ENCODE measurements around the gene RTCB.

The RTCB gene

GRCh38 chr22:32411829-32412592, at the start of gene RTCB:
Gene RTCB, minus strand, starts transcription at chr22:32412247. Its CDS starts 91 bp downstream, at chr22:32412156.
- DNase-seq, result no peak

DNA sequence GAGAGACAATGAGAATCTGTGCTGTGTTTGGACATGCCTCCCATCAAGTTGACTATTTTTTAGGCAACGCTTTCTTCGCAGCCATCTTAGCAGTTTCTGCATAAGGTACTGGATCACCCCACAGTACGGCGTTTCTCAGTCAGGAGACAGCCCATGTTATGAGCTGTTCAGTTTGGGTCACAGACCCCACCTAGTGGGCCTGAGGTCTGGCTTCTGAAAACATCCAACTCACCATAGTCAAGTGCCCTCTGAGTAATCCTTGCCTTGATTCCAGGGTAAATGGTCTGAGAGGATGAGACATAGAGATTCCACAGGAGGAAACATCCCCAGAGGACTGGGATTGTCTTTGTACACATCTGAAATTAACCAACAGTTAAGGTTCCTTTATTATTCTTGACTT, 45.0 kb upstream of the RTCB start:
- no peak for DNase-seq

DNA sequence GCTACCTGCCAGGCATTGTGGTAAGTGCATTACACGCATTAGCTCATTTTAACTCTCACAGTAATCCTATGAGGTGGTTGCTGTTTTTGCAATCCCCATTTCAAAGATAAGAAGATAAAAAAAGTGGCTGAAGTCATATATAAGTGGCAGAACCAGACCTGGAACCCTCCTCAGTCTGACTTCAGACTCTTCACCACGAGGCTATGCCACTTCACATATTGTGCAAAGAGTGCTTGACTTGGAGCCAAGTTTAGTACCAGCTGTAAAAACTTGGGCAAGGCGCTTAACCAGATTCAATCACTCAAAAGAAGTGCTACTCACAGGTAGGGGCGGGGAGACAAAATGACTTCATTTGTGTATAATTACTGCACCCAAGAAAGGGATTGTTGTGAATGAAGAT, 36.9 kb upstream of the RTCB start:
- DNase-seq, result no peak

GRCh38 chr22:32446321-32446720, 34.3 kb upstream of the RTCB start:
- DNase-seq, result no peak

GRCh38 chr22:32444068-32444467, 32.0 kb upstream of the RTCB start:
- no peak for DNase-seq

DNA sequence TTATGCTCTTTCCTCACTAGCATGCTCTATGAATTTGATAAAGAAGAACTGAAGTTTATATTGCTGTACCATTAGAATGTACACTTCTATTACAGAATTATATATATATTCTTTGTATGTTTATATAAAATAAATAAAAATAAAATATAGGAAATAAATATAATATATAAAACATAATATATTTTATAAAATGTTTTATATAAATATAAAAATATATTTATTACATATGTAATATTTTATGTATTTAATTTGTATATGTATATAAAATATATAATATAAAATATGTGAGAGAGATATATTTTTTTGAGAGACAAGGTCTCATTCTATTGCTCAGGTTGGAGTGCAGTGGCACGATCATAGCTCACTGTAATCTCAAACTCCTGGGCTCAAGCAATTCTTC, 18.3 kb upstream of the RTCB start:
- no peak for DNase-seq

DNA sequence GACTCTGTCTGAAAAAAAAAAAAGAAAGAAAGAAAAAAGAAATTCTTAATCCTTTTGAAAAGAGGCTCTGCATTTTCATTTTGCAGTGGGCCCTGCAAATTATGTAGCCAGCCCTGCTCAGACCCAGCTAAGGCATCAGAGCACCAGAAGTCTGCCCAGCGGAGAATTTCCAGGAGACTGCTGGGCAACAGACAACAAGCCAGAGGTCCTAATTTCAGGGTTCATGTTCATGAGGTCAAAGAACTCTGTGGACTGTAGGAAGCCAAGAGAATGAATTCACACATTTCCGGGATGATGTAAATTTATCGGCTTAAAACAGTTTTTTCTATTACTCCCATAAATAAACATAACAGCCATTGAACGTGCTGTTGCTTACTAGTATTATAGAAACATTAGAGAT, 14.8 kb upstream of the RTCB start:
- no peak for DNase-seq

GRCh38 chr22:32423664-32424063, 11.6 kb upstream of the RTCB start:
- no peak for DNase-seq

DNA sequence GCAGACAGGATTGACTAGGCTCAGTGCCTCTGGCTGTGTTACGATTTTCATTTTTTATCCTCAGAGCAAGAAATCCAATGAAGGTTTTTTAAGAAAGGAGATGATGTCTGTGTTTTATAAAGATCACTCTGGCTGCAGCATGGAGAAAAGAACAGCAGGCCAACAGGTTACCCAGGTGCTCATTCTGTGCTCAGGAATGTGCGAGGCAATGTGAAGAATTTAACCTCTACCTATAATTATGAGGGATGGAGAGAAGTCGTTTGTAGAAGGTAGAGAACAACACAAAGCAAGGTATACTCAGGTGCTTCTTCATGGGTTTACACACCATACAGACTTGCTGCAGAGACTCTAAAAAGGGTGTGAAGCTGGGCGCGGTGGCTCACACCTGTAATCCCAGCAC, 10.0 kb upstream of the RTCB start:
- DNase-seq, result no peak

GRCh38 chr22:32421484-32421883, 9.4 kb upstream of the RTCB start:
- DNase-seq, result no peak

- no peak for DNase-seq
These were observed 5.9 kb upstream of the RTCB start for GRCh38 chr22:32417906-32418305.

- DNase-seq, result no peak
These were observed 4.6 kb upstream of the RTCB start for GRCh38 chr22:32416556-32417085.

DNA sequence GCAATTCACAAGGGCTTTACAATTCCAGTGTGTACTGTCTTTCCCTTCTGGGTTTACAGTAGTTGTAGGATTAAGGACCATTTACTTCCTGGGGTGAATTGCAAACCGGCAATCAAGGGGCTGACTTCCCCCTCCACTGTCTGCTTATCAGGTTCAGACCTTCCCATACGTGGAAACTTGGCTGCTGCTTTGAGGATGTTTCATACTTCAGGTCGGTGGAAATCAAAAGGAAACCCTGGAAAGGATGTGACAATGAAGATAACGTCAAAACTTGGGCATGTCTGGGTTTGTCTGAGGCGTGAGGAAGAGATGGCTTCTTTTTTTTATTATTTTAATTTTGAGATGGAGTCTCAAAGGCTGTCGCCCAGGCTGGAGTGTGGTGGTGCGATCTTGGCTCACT, 2.1 kb upstream of the RTCB start:
- no peak for DNase-seq

DNA sequence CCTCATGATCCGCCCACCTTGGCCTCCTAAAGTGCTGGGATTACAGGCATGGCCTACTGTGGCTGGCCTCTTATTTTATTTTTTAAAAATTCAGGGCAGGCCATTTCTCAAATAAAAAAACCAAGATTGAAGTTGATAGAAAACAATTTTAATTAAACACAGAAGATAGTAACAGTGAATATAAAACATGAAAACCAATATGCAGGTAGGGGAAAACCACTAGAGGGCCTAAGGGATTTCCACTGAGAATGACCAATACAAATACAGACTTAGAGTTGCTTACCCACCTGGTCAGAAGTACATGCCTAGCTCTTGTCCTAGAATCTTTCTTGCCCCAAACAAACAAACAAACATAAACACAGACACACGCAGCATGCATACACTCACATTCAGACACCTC, 1.7 kb upstream of the RTCB start:
- DNase-seq, result no peak

GRCh38 chr22:32411402-32411801, 645 bp downstream of the RTCB start:
- DNase-seq, result no peak

- DNase-seq, result no peak
These were observed 1.6 kb downstream of the RTCB start for GRCh38 chr22:32410459-32410858.

DNA sequence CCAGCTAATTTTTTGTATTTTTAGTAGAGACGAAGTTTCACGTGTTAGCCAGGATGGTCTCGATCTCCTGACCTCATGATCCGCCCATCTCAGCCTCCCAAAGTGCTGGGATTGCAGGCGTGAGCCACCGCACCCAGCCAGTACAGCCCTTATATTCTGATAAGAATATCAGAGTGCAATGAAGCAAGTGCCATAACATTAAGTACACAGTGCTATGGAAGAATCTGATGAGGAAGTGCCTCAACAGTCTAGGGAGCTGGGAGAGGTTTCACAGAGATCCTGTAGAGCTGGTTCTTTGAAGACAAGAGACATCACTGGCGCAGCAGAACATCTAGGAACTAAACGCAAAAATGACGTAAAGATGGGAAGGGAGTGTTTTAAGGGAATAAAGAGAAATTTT, 2.1 kb downstream of the RTCB start:
- no peak for DNase-seq

GRCh38 chr22:32407936-32408335, 4.1 kb downstream of the RTCB start:
- no peak for DNase-seq

- no peak for DNase-seq
These were observed 4.7 kb downstream of the RTCB start for GRCh38 chr22:32407312-32407711.

- DNase-seq, result no peak
These were observed 8.0 kb downstream of the RTCB start for GRCh38 chr22:32404021-32404420.

- no peak for DNase-seq
These were observed 10.6 kb downstream of the RTCB start for GRCh38 chr22:32401486-32401885.

GRCh38 chr22:32396746-32397145, 15.3 kb downstream of the RTCB start:
- no peak for DNase-seq

GRCh38 chr22:32396255-32396654, 15.8 kb downstream of the RTCB start:
- DNase-seq, result no peak

GRCh38 chr22:32395107-32395506, 16.9 kb downstream of the RTCB start:
- no peak for DNase-seq

DNA sequence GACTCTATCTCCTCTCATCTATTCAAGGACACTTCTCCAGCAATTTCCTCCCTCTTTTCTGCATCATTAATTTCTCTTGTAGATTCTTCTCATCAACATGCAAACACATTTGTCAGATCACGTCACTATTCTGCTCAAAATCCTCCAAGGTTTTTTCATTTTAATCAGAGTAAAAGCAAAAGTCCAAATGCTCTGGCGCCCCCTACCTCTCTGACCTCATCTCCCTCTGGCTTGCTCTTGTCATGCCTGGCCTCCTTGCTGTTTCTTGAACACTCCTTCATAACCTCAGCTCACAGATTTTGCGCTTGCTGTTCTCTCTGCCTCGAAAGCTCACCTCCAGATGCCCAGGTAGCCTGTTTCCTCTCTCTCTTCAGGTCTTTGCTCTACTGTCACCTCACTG, 22.4 kb downstream of the RTCB start:
- no peak for DNase-seq

All from NCI-H187 treated with DMSO at 0.1 percent for 48 hours (cell line).